Measurements from ENCODE around the gene CBX1. TPM values are rescaled to one million over a fixed set of nuclear protein-coding genes. Genes with fewer than 3 reads are reported as not detected.
A peak's percentile ranks its signal among the peaks of the same experiment; 100 is the strongest.
"Not testable (repeated sequence)": the region's sequence is repeated elsewhere in the genome, so short reads cannot be mapped to it uniquely, and the experiment has no call there.

Gene CBX1
- polyA plus RNA-seq, 1 experiment: 20.7 TPM

DNA sequence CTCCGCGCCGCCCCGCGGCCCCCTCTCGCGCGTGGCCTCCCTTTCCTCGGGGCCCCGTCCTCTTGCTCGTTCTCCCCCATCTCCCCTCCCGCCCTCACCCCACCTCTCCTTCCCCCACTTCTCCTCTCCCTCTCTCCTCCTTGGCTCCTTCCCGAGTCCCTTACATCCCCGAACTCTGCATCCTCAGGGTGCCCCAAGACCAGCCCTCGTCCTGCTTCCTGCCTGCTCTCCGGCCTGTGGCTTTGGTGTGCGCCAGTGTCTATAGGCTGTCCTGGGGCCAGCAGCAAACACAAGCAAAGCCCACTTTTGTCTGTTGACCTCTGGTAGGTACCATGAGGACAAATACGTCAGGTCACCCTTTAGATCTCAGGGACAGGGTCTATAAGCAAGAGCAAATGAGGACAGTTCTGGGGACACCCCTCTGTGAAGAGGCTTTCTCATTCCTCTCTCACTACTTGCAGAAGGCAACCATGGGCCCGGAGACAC is 63.4 kb downstream of the CBX1 start:
- Histone ChIP-seq H3K27me3 (ENCODE audit: control insufficient read depth, insufficient read depth, low read length) (no peaks in the 10 kb centered on the region), H3K36me3 (ENCODE audit: control insufficient read depth, insufficient read depth, low read length) (peaks cover 4% of the 10 kb centered on the region; the same call in 1 of the 2 replicates), H3K4me3 (ENCODE audit: low read depth, low read length) (peak overlapping the region; percentile 78)
- TF ChIP-seq, protein P1, sequence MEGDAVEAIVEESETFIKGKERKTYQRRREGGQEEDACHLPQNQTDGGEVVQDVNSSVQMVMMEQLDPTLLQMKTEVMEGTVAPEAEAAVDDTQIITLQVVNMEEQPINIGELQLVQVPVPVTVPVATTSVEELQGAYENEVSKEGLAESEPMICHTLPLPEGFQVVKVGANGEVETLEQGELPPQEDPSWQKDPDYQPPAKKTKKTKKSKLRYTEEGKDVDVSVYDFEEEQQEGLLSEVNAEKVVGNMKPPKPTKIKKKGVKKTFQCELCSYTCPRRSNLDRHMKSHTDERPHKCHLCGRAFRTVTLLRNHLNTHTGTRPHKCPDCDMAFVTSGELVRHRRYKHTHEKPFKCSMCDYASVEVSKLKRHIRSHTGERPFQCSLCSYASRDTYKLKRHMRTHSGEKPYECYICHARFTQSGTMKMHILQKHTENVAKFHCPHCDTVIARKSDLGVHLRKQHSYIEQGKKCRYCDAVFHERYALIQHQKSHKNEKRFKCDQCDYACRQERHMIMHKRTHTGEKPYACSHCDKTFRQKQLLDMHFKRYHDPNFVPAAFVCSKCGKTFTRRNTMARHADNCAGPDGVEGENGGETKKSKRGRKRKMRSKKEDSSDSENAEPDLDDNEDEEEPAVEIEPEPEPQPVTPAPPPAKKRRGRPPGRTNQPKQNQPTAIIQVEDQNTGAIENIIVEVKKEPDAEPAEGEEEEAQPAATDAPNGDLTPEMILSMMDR (IDR thresholded peaks at IDR 0.05; ENCODE audit: insufficient read depth, low read depth, low read length): no peak
- POLR2A ChIA-PET: no interaction called here
- CTCF ChIA-PET: interaction anchor here (0.9 to 6.9 kb wide), 3 partner anchors 11 to 30 kb away, joined by 3 to 64 read pairs (median 20); partner anchors contain the start of gene NFE2L1
- DNase-seq (ENCODE audit: low read depth): no peak

DNA sequence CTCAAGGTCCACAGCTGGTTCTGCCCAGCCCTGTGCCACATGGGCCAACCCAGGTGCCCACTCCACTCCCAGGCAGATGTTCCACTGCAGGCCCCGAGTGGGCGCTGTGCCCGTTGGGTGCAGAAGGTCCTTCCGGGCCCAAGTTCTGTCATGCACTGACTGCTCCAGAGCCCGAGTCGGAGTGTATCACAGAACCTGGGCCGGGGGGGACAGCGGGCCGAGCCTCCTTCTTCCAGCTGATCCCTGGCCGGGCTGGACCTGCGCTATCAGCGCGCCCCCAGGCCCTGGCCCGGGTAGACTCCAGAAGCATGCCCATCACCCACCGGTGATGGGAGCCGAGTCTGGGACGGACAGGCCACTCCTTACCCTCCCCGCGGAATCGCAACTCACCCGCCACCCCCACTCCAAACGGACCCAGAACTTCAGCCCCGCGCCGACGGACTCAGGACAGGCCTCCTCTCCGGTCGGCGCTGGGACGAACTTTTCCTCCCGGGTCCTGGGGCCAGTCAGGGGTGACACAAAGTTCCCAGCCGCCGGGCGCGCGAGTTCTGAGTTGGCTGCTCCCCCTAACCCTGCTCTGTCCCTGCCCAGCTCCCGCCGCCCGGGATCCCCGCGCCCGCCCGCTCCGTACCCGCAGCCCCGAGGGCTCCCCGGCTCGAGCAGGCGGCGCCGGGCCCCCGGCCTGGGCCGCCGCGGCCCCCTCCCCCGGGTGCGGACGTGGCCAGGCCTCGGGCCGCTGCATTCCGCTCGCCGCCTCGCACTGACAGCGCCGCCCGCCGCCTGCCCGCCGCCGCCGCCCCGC is 64.0 kb downstream of the CBX1 start, which contains the start of gene COPZ2:
TSS of gene COPZ2 (minus strand) at position 762 of the 802 bp plus-strand sequence. CDS start at position 742, 20 bp downstream.
- ChIA-PET POLR2A (no interaction called here), CTCF (interaction anchor here (0.8 to 6.9 kb wide), 12 partner anchors 10 to 42 kb away, joined by 3 to 64 read pairs (median 4); partner anchors contain the start of gene NFE2L1)
- Histone ChIP-seq H3K27me3 (ENCODE audit: control insufficient read depth, insufficient read depth, low read length) (no peaks in the 10 kb centered on the region), H3K36me3 (ENCODE audit: control insufficient read depth, insufficient read depth, low read length) (peaks cover 6% of the 10 kb centered on the region; the same call in 1 of the 2 replicates), H3K4me3 (ENCODE audit: low read depth, low read length) (peak within 1 kb of the TSS; percentile 78)
- DNase-seq (ENCODE audit: low read depth): no peak
- TF ChIP-seq, protein P1 (IDR thresholded peaks at IDR 0.05; ENCODE audit: insufficient read depth, low read depth, low read length): peak; percentile 79

DNA sequence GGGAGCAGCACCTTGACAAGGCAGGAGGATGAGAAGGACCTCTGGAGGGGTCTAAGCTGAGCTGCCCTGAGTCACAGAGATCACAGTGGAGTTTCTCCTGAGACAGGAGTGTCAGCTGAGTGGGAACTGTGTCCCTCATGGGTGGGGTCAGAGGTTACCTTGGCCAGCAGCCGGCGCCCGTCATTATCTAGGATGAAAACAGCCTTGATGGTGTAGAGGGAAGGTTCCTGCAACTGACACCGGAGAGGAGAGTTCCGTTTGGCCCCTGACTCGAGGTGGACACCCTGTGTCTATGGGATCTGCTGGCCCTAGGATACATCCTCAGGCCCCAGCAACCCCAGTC is 64.6 kb downstream of the CBX1 start:
- peak overlapping the region; percentile 78 for H3K4me3 ChIP-seq (ENCODE audit: low read depth, low read length)
- POLR2A ChIA-PET: no interaction called here
- TF ChIP-seq, protein P1 (IDR thresholded peaks at IDR 0.05; ENCODE audit: insufficient read depth, low read depth, low read length): no peak
- peaks cover 8% of the 10 kb centered on the region for H3K36me3 ChIP-seq (ENCODE audit: control insufficient read depth, insufficient read depth, low read length)
- CTCF ChIA-PET: interaction anchor here (0.8 to 6.9 kb wide), 12 partner anchors 8 to 43 kb away, joined by 3 to 64 read pairs (median 6); partner anchors contain the start of gene NFE2L1
- no peak for DNase-seq (ENCODE audit: low read depth)
- no peaks in the 10 kb centered on the region for H3K27me3 ChIP-seq (ENCODE audit: control insufficient read depth, insufficient read depth, low read length)

DNA sequence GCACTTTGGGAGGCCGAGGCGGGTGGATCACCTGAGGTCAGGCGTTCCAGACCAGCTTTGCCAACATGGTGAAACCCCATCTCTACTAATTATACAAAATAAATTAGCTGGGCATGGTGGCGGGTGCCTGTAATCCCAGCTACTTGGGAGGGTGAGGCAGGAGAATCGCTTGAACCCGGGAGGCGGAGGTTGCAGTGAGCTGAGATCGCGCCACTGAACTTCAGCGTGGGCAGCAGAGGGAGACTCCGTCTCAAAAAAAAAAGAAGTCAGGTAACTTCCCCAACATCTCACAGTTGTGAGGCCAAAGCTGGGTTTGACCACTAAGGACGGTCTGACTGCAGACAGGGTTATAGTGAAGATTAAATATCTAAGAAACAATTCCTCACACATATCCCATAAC is 66.5 kb downstream of the CBX1 start:
- H3K27me3 ChIP-seq (ENCODE audit: control insufficient read depth, insufficient read depth, low read length); DNase-seq (ENCODE audit: low read depth); H3K36me3 ChIP-seq (ENCODE audit: control insufficient read depth, insufficient read depth, low read length); H3K4me3 ChIP-seq (ENCODE audit: low read depth, low read length); POLR2A ChIA-PET: not testable (repeated sequence)
- CTCF ChIA-PET: interaction anchor here (0.7 to 6.9 kb wide), 6 partner anchors 9 to 85 kb away, joined by 3 to 64 read pairs (median 4); no protein-coding TSS in a partner anchor

DNA sequence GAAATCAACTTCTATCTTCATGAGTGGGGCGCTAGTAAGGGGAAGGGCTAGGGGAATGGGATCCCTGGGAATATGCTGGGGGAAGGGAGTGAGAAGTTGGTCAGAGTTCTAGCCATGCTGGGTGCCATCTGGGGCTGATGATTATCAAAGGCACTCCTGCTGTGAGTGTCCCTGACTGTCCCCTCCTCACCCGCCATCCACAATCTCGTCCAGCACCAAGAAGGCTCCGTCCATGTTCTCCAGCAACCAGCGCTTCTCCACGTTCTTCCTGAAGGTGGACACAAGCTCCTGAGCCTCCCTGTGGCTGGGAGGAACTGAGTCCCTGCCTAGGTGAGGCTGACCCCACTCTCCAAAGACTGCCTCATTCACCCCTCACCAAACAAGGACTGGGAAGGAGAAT is 69.3 kb downstream of the CBX1 start:
- ChIA-PET POLR2A (interaction anchor here (0.6 kb wide), 1 partner anchor 43 kb away, joined by 3 read pairs; no protein-coding TSS in a partner anchor), CTCF (interaction anchor here (2.3 to 7.9 kb wide), 2 partner anchors 36 to 45 kb away, joined by 8 to 200 read pairs; no protein-coding TSS in a partner anchor)
- no peak for DNase-seq (ENCODE audit: low read depth)
- Histone ChIP-seq H3K27me3 (ENCODE audit: control insufficient read depth, insufficient read depth, low read length) (no peaks in the 10 kb centered on the region), H3K4me3 (ENCODE audit: low read depth, low read length) (no peak overlapping the region), H3K36me3 (ENCODE audit: control insufficient read depth, insufficient read depth, low read length) (peaks cover 8% of the 10 kb centered on the region)
- TF ChIP-seq, protein P1 (IDR thresholded peaks at IDR 0.05; ENCODE audit: insufficient read depth, low read depth, low read length): no peak
